K562 (cell line): Measurements from ENCODE around the gene KRT4. TPM values are rescaled to one million over a fixed set of nuclear protein-coding genes. Genes with fewer than 3 reads are reported as not detected.

Experiments
- ATAC-seq: fragments of 200-7000 bp; cut with Tn5 transposase; 3 replicates; pipeline ENCODE4 v1.9.1; 2020; ENCODE audit warnings: moderate library complexity
- BruUV-seq: library from RNA; stranded (reverse); fragments of 400-500 nt; replicated peaks from 2 replicates; lab custom pipeline; 2021; lab: Mats Ljungman, UMichigan
- CTCF ChIA-PET: fragments of 300-600 bp; formaldehyde crosslinking; extraction: SDS; loops from one replicate; lab custom pipeline; 2021; ENCODE audit warnings: low intra/inter-chr PET ratio; lab: Yijun Ruan, JAX
- POLR2A ChIA-PET: fragments of 300-600, 350-650 bp; sonication (Branson Sonifier 250); formaldehyde crosslinking; extraction: SDS; loops from one replicate; lab custom pipeline; 2021; ENCODE audit warnings: antibody characterized with exemption, inconsistent platforms; lab: Yijun Ruan, JAX
- DNase-seq, 4 experiments: peaks; one replicate each; pipeline versions ENCODE4 v3.0.0 to v3.0.0-alpha.2; 2011 to 2018; ENCODE audit warnings: low spot score in 3 of 4, mixed read lengths in 3 of 4; ENCODE audit errors: extremely low read depth in 1 of 4
- FAIRE-seq: peaks from 2 replicates; lab custom pipeline; 2011; peaks lifted over from hg19 to GRCh38; lab: Jason Lieb, UNC
- H2AFZ ChIP-seq: 2 replicates; pipeline ENCODE4 v1.6.0; 2011; ENCODE audit warnings: low read depth, low read length, control low read depth, inconsistent platforms
- H3K27ac ChIP-seq: fragments of 200-600 bp; 3 replicates; pipeline ENCODE4 v1.8.0; 2011; ENCODE audit warnings: low read depth, mild to moderate bottlenecking, control low read depth, inconsistent platforms, low read length, moderate library complexity, mixed read lengths; ENCODE audit errors: extremely low read depth
- H3K27me3 ChIP-seq, 2 experiments: fragments of 300-600 bp in 1 of 2; 2 replicates in 1 of 2; 3 replicates in 1 of 2; pipeline versions ENCODE4 v1.6.0 to v1.8.0; 2011; ENCODE audit warnings: inconsistent platforms in 2 of 2, low read length in 2 of 2, mild to moderate bottlenecking in 1 of 2, mixed read lengths in 1 of 2, moderate library complexity in 1 of 2; ENCODE audit not compliant: control insufficient read depth in 2 of 2, insufficient read depth in 2 of 2
- H3K36me3 ChIP-seq: fragments of 300-600 bp; 3 replicates; pipeline ENCODE4 v1.8.0; 2011; ENCODE audit warnings: mild to moderate bottlenecking, low read length, inconsistent platforms; ENCODE audit not compliant: control insufficient read depth, insufficient read depth
- H3K4me1 ChIP-seq, 2 experiments: fragments of 200-600 bp in 1 of 2; replicated peaks in 1 of 2; 2 replicates in 1 of 2; 3 replicates in 1 of 2; pipeline versions ENCODE4 v1.5.1 to v1.8.0; 2011; ENCODE audit warnings: inconsistent platforms in 2 of 2, low read length in 2 of 2, mild to moderate bottlenecking in 1 of 2, mixed read lengths in 1 of 2, moderate library complexity in 1 of 2; ENCODE audit not compliant: control insufficient read depth in 2 of 2, insufficient read depth in 2 of 2
- H3K4me2 ChIP-seq: 2 replicates; pipeline ENCODE4 v1.6.1; 2011; ENCODE audit warnings: low read length, control low read depth, inconsistent platforms, mixed read lengths; ENCODE audit not compliant: insufficient read depth
- H3K4me3 ChIP-seq: fragments of 200-600 bp; sonication (generic), shearing (Covaris generic); 2 replicates; pipeline ENCODE4 v1.5.1; 2016; ENCODE audit warnings: control low read depth, inconsistent platforms
- H3K79me2 ChIP-seq: fragments of 200-600 bp; 3 replicates; pipeline ENCODE4 v1.8.0; 2011; ENCODE audit warnings: low read length, inconsistent platforms; ENCODE audit not compliant: control insufficient read depth, insufficient read depth
- H3K9ac ChIP-seq, 2 experiments: 2 replicates each; pipeline versions ENCODE4 v1.6.0 to v1.6.1; 2011; ENCODE audit warnings: low read depth in 2 of 2, low read length in 2 of 2, control low read depth in 1 of 2, inconsistent platforms in 1 of 2, mild to moderate bottlenecking in 1 of 2, mixed read lengths in 1 of 2; ENCODE audit not compliant: insufficient read depth in 1 of 2
- H3K9me1 ChIP-seq: one replicate; pipeline ENCODE4 v1.6.0; 2011; ENCODE audit warnings: inconsistent platforms, mild to moderate bottlenecking, low read length, moderate library complexity; ENCODE audit not compliant: control insufficient read depth, insufficient read depth
- H3K9me3 ChIP-seq: replicated peaks from 2 replicates; pipeline ENCODE4 v1.5.1; 2011; ENCODE audit warnings: low read depth, low read length, inconsistent platforms; ENCODE audit not compliant: control insufficient read depth, insufficient read depth
- H4K20me1 ChIP-seq: replicated peaks from 2 replicates; pipeline ENCODE4 v1.6.1; 2011; ENCODE audit warnings: low read length, inconsistent platforms, mixed read lengths; ENCODE audit not compliant: control insufficient read depth, insufficient read depth
- ARHGAP35 ChIP-seq: fragments of 450-650 bp; IDR thresholded peaks from 2 replicates; pipeline ENCODE4 v1.6.1; 2018; ENCODE audit not compliant: partially characterized antibody
- ESRRA ChIP-seq: fragments of 450-650 bp; IDR thresholded peaks from 2 replicates; pipeline ENCODE4 v1.6.1; 2014; ENCODE audit warnings: low read depth, mild to moderate bottlenecking, moderate library complexity, borderline replicate concordance
- GABPB1 ChIP-seq: sonication (generic); formaldehyde crosslinking; IDR thresholded peaks from 2 replicates; pipeline ENCODE4 v1.8.0; 2022; ENCODE audit warnings: mild to moderate bottlenecking, missing genetic modification reagents
- HEY1 ChIP-seq: fragments of 250-450 bp; sonication (Bioruptor Pico); IDR thresholded peaks from 2 replicates; pipeline ENCODE4 v1.5.0; 2020; ENCODE audit warnings: mild to moderate bottlenecking, moderate library complexity, borderline replicate concordance
- KDM5B ChIP-seq: fragments of 200-600 bp; sonication (generic); IDR thresholded peaks from 2 replicates; pipeline ENCODE4 v1.6.1; 2012; ENCODE audit warnings: low read depth, mild to moderate bottlenecking, moderate library complexity, low read length, control low read depth, inconsistent platforms; ENCODE audit not compliant: insufficient replicate concordance
- SOX6 ChIP-seq: fragments of 450-650 bp; IDR thresholded peaks from 2 replicates; pipeline ENCODE4 v1.6.1; 2014; ENCODE audit warnings: mild to moderate bottlenecking
- SPI1 ChIP-seq: IDR thresholded peaks from 2 replicates; pipeline ENCODE4 v1.6.1; 2011; ENCODE audit warnings: low read depth, low read length, control low read depth, borderline replicate concordance
- STAG1 ChIP-seq: sonication (generic); formaldehyde crosslinking; IDR thresholded peaks from 2 replicates; pipeline ENCODE4 v1.5.0; 2020; ENCODE audit warnings: missing genetic modification reagents, borderline replicate concordance
- ZC3H11A ChIP-seq: IDR thresholded peaks from 2 replicates; pipeline ENCODE4 v1.6.1; 2012; ENCODE audit warnings: low read depth, low read length, improper control_type of control experiment
- ZFP36 ChIP-seq: fragments of 150-350 bp; IDR thresholded peaks from 2 replicates; pipeline ENCODE4 v1.6.1; 2018; ENCODE audit warnings: low read length, low read depth; ENCODE audit not compliant: partially characterized antibody
- ZNF253 ChIP-seq: fragments of 250-450 bp; sonication (Bioruptor Pico); conservative IDR thresholded peaks from 2 replicates; pipeline ENCODE4 v1.6.1; 2021; ENCODE audit warnings: mild to moderate bottlenecking
- WGBS: fragments of 100-300 bp; shearing (Covaris generic); methylation state at CpG from one replicate; pipeline ENCODE4 v1.1.6; 2016; ENCODE audit warnings: low coverage, mixed read lengths; ENCODE audit not compliant: insufficient coverage; ENCODE audit errors: missing lambda C conversion rate; 5-methylcytosine and 5-hydroxymethylcytosine counted together
- in situ Hi-C: fragments of 300-500 bp; cut with MboI; formaldehyde crosslinking; loops from 4 replicates; pipeline ENCODE4 v1.15.0; 2018; ENCODE audit warnings: inconsistent platforms, mixed read lengths
- intact Hi-C: fragments of 100-400 bp; cut with micrococcal nuclease; formaldehyde crosslinking; loops from 2 replicates; pipeline ENCODE4 v1.14.2; 2022
- polyA plus RNA-seq, 8 experiments: library from polyadenylated mRNA; depleted of rRNA in 4 of 8; stranded (reverse) in 5 of 8; unstranded in 3 of 8; fragments of >200 nt; fragmentation: Nextera tagmentation in 2 of 8; fragmentation: Illumina TruSeq in 1 of 8; extraction: Ambion mirVana in 2 of 8; extraction: Trizol in 1 of 8; gene quantifications; 2 replicates each; pipeline versions ENCODE4 v1.2.1 to v1.2.3, GENCODE V29; 2011 to 2014; ENCODE audit warnings: inconsistent platforms in 1 of 8, missing spikeins in 1 of 8
- total RNA-seq, 7 experiments: library from RNA; depleted of rRNA in 6 of 7; stranded (reverse); fragments of >200 nt in 6 of 7; fragmentation: Illumina TruSeq in 2 of 7; extraction: Trizol in 2 of 7; gene quantifications; 2 replicates each; pipeline versions ENCODE4 v1.2.1 to v1.2.3, GENCODE V29; 2011 to 2021; ENCODE audit warnings: low replicate concordance in 1 of 7
- TF ChIP-seq, protein P1 (sequence below): fragments of 250-450 bp; sonication (Bioruptor Pico); IDR thresholded peaks from 2 replicates; pipeline ENCODE4 v1.5.0; 2021; ENCODE audit warnings: mild to moderate bottlenecking, borderline replicate concordance
- TF ChIP-seq, protein P2 (sequence below): sonication (generic); formaldehyde crosslinking; IDR thresholded peaks from 2 replicates; pipeline ENCODE4 v1.9.0; 2022; ENCODE audit warnings: mild to moderate bottlenecking, missing genetic modification reagents
- TF ChIP-seq, protein P3 (sequence below): fragments of 250-450 bp; sonication (Bioruptor Pico); IDR thresholded peaks from 2 replicates; pipeline ENCODE4 v1.9.0; 2021; ENCODE audit warnings: mild to moderate bottlenecking, inconsistent platforms

KRT4 gene
- total and polyA plus RNA-seq, 9 of the 15 experiments (the other 6 are each of a cell fraction or from before 2014, with no cell fraction given): not detected

DNA sequence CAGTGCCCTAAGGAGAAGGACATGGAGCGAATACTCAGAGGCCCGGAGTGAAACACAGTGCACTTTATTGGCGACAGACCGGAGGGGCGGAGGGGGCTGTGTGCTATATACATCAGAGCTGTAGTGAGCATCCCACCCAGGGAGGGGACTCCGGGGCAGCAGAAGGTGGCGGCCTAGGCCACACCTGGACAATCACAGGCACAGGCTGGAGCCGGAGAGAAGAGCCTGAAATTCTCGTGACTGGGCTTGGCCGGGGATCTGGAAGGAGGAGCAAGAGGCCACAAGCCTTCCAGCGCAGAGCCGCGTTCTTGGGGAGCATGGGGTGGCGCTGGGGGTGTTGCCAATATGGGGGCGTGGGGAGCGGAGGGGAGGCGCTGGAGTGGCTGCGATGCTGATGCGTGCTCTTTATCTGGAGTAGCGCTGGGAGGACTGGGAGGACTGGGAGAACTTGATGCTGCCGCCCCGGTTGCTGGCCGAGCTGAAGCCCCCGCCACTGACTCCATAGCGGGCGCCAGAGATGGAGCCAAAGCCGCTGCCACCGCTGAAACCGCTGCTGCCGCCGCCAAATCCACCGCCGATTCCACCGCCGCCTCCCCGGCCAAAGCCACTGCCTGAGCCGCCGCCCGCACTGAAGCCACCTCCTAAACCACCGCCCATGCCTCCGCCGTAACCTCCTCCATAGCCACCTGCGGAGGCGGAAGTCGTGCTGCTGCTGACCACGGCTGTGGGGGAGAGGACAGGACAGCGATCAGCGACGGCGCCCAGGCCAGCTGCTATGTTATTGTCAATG lies 24.1 kb downstream of the KRT4 start (continued):
- TF ChIP-seq GABPB1 (CRISPR knock-in tag): 0 out of 2 replicates have a peak, but pooled peaks have one; percentile 47
- TF ChIP-seq ESRRA: peak; percentile 52; the same call in 1 of the 2 replicates
- no peak for TF ChIP-seq STAG1 (CRISPR knock-in tag)
- TF ChIP-seq SOX6: 0 out of 2 replicates have a peak, but pooled peaks have one; percentile 33
- TF ChIP-seq ZFP36: peak; percentile 36
- TF ChIP-seq SPI1: 0 out of 2 replicates have a peak, but pooled peaks have one; percentile 19

GRCh38 chr12:52788876-52789636 lies 24.9 kb downstream of the KRT4 start:
- in situ Hi-C loops: no loop called here
- POLR2A ChIA-PET: interaction anchor here (0.6 to 1.0 kb wide), 3 partner anchors 9 to 45 kb away, joined by 4 to 5 read pairs (median 4); partner anchors contain the start of gene KRT79
- TF ChIP-seq KDM5B (no peak), ZNF253 (CRISPR knock-in tag) (no peak), HEY1 (CRISPR knock-in tag) (no peak), ZC3H11A (no peak), ARHGAP35 (no peak)
- TF ChIP-seq, protein P1, sequence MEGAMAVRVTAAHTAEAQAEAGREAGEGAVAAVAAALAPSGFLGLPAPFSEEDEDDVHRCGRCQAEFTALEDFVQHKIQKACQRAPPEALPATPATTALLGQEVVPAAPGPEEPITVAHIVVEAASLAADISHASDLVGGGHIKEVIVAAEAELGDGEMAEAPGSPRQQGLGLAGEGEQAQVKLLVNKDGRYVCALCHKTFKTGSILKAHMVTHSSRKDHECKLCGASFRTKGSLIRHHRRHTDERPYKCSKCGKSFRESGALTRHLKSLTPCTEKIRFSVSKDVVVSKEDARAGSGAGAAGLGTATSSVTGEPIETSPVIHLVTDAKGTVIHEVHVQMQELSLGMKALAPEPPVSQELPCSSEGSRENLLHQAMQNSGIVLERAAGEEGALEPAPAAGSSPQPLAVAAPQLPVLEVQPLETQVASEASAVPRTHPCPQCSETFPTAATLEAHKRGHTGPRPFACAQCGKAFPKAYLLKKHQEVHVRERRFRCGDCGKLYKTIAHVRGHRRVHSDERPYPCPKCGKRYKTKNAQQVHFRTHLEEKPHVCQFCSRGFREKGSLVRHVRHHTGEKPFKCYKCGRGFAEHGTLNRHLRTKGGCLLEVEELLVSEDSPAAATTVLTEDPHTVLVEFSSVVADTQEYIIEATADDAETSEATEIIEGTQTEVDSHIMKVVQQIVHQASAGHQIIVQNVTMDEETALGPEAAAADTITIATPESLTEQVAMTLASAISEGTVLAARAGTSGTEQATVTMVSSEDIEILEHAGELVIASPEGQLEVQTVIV: no peak
- TF ChIP-seq, protein P2, sequence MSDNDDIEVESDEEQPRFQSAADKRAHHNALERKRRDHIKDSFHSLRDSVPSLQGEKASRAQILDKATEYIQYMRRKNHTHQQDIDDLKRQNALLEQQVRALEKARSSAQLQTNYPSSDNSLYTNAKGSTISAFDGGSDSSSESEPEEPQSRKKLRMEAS (CRISPR knock-in tag): no peak
- TF ChIP-seq, protein P3, sequence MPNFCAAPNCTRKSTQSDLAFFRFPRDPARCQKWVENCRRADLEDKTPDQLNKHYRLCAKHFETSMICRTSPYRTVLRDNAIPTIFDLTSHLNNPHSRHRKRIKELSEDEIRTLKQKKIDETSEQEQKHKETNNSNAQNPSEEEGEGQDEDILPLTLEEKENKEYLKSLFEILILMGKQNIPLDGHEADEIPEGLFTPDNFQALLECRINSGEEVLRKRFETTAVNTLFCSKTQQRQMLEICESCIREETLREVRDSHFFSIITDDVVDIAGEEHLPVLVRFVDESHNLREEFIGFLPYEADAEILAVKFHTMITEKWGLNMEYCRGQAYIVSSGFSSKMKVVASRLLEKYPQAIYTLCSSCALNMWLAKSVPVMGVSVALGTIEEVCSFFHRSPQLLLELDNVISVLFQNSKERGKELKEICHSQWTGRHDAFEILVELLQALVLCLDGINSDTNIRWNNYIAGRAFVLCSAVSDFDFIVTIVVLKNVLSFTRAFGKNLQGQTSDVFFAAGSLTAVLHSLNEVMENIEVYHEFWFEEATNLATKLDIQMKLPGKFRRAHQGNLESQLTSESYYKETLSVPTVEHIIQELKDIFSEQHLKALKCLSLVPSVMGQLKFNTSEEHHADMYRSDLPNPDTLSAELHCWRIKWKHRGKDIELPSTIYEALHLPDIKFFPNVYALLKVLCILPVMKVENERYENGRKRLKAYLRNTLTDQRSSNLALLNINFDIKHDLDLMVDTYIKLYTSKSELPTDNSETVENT (CRISPR knock-in tag): no peak

More at GRCh38 chr12:52788876-52789636, 24.9 kb downstream of the KRT4 start:
- no peaks in the 10 kb centered on the region for H3K36me3 ChIP-seq
- CTCF ChIA-PET: no interaction called here
- no peak overlapping the region for H2AFZ ChIP-seq
- intact Hi-C loops: no loop called here
- peak overlapping the region in 1 of 2 experiments; percentile 85; a peak in 1 of 4 replicates for H3K9ac ChIP-seq
- no peak for DNase-seq
- no peaks in the 10 kb centered on the region for H3K79me2 ChIP-seq
- BruUV-seq: no TSS peak
- H3K27ac ChIP-seq: no peak overlapping the region
- H3K4me3 ChIP-seq: no peak overlapping the region
- 77% methylated on average over 11 of the region's 11 CpGs for WGBS
- H3K9me1 ChIP-seq: no peaks in the 10 kb centered on the region
- ATAC-seq: no peak
- H4K20me1 ChIP-seq: no peaks in the 10 kb centered on the region
- H3K4me1 ChIP-seq: peaks cover 8 to 17% of the 10 kb centered on the region in 2 experiments; a peak in 4 of 5 replicates
- peaks cover 7 to 18% of the 10 kb centered on the region in 2 experiments; a peak in 3 of 5 replicates for H3K27me3 ChIP-seq
- H3K9me3 ChIP-seq: no peaks in the 10 kb centered on the region
- no peak for FAIRE-seq
- no peak overlapping the region for H3K4me2 ChIP-seq
